Measurements from ENCODE around the gene FFAR4.

The FFAR4 gene

GRCh38 chr10:93595378-93596161 is 29.1 kb downstream of the FFAR4 start:
- no peak for TF ChIP-seq CTCF (IDR thresholded peaks at IDR 0.05; ENCODE audit: extremely low read depth, missing control alignments)
- no peak for DNase-seq (ENCODE audit: low spot score)

GRCh38 chr10:93596539-93596938 is 30.1 kb downstream of the FFAR4 start:
- no peak for DNase-seq (ENCODE audit: low spot score)
- TF ChIP-seq CTCF (IDR thresholded peaks at IDR 0.05; ENCODE audit: extremely low read depth, missing control alignments) = no peak

- TF ChIP-seq CTCF (IDR thresholded peaks at IDR 0.05; ENCODE audit: extremely low read depth, missing control alignments) = no peak
- no peak for DNase-seq (ENCODE audit: low spot score)
Observed at GRCh38 chr10:93597075-93597599, 30.7 kb downstream of the FFAR4 start.

- DNase-seq (ENCODE audit: low spot score) = no peak
- no peak for TF ChIP-seq CTCF (IDR thresholded peaks at IDR 0.05; ENCODE audit: extremely low read depth, missing control alignments)
Observed at GRCh38 chr10:93598157-93598556, 31.7 kb downstream of the FFAR4 start.

GRCh38 chr10:93599335-93599734 is 32.9 kb downstream of the FFAR4 start:
- TF ChIP-seq CTCF (IDR thresholded peaks at IDR 0.05; ENCODE audit: extremely low read depth, missing control alignments) = no peak

GRCh38 chr10:93599778-93600177 is 33.3 kb downstream of the FFAR4 start:
- no peak for DNase-seq (ENCODE audit: low spot score)
- TF ChIP-seq CTCF (IDR thresholded peaks at IDR 0.05; ENCODE audit: extremely low read depth, missing control alignments) = no peak

More at GRCh38 chr10:93599335-93599734, 32.9 kb downstream of the FFAR4 start:
- no peak for DNase-seq (ENCODE audit: low spot score)

- no peak for TF ChIP-seq CTCF (IDR thresholded peaks at IDR 0.05; ENCODE audit: extremely low read depth, missing control alignments)
- DNase-seq (ENCODE audit: low spot score) = no peak
Observed at GRCh38 chr10:93600446-93601145, 34.1 kb downstream of the FFAR4 start.
